OCI-LY3 (cell line): ENCODE results near the gene RHOH.

Experiments
- H2AFZ ChIP-seq: fragments of 200-600, 300-600 bp; shearing (Covaris generic); 2 replicates; pipeline ENCODE4 v1.6.0; 2014; ENCODE audit warnings: antibody characterized with exemption, low read depth, low read length
- H3K27ac ChIP-seq: fragments of 200-600, 300-600 bp; sonication (generic); 2 replicates; pipeline ENCODE4 v1.5.1; 2014; ENCODE audit warnings: mild to moderate bottlenecking, low read length, moderate library complexity, mixed read lengths
- H3K27me3 ChIP-seq: fragments of 200-600, 300-600 bp; sonication (generic); 2 replicates; pipeline ENCODE4 v1.6.1; 2014; ENCODE audit warnings: low read depth, low read length, mixed read lengths
- H3K36me3 ChIP-seq: fragments of 200-600, 300-600 bp; sonication (generic); replicated peaks from 2 replicates; pipeline ENCODE3; 2014; ENCODE audit warnings: low read depth, low read length, mixed read lengths
- H3K4me1 ChIP-seq: fragments of 300-600, 200-600 bp; sonication (generic); 2 replicates; pipeline ENCODE4 v1.6.1; 2014; ENCODE audit warnings: low read length, mixed read lengths
- H3K4me2 ChIP-seq: fragments of 200-600, 300-600 bp; sonication (generic); 2 replicates; pipeline ENCODE4 v1.6.1; 2014; ENCODE audit warnings: low read length, mixed read lengths
- H3K4me3 ChIP-seq: fragments of 300-600, 200-600 bp; sonication (generic); 2 replicates; pipeline ENCODE4 v1.5.1; 2014; ENCODE audit warnings: antibody characterized with exemption, mild to moderate bottlenecking, low read length, moderate library complexity
- H3K79me2 ChIP-seq: fragments of 300-600, 200-600 bp; shearing (Covaris generic); 2 replicates; pipeline ENCODE4 v1.6.1; 2014; ENCODE audit warnings: mild to moderate bottlenecking, low read length, mixed read lengths
- H3K9ac ChIP-seq: fragments of 300-600, 200-600 bp; shearing (Covaris generic); 2 replicates; pipeline ENCODE4 v1.6.0; 2014; ENCODE audit warnings: mild to moderate bottlenecking, low read length, moderate library complexity
- H3K9me3 ChIP-seq: fragments of 200-600, 300-600 bp; shearing (Covaris generic); 2 replicates; pipeline ENCODE4 v1.6.1; 2014; ENCODE audit warnings: low read length, mixed read lengths; ENCODE audit not compliant: insufficient read depth
- H4K20me1 ChIP-seq: fragments of 200-600, 300-600 bp; sonication (generic); 2 replicates; pipeline ENCODE4 v1.6.1; 2016; ENCODE audit warnings: low read length, mixed read lengths; ENCODE audit not compliant: insufficient read depth
- EZH2phosphoT487 ChIP-seq: fragments of 200-600 bp; shearing (Covaris generic); IDR thresholded peaks from 2 replicates; pipeline ENCODE4 v1.6.1; 2018; ENCODE audit warnings: antibody characterized with exemption, mixed run types, low read depth
- TF ChIP-seq, protein P1 (sequence below): fragments of 200-600, 300-600 bp; sonication (generic); IDR thresholded peaks from 2 replicates; pipeline ENCODE4 v1.5.1; 2014; ENCODE audit warnings: antibody characterized with exemption, low read length, low read depth

Gene RHOH

DNA sequence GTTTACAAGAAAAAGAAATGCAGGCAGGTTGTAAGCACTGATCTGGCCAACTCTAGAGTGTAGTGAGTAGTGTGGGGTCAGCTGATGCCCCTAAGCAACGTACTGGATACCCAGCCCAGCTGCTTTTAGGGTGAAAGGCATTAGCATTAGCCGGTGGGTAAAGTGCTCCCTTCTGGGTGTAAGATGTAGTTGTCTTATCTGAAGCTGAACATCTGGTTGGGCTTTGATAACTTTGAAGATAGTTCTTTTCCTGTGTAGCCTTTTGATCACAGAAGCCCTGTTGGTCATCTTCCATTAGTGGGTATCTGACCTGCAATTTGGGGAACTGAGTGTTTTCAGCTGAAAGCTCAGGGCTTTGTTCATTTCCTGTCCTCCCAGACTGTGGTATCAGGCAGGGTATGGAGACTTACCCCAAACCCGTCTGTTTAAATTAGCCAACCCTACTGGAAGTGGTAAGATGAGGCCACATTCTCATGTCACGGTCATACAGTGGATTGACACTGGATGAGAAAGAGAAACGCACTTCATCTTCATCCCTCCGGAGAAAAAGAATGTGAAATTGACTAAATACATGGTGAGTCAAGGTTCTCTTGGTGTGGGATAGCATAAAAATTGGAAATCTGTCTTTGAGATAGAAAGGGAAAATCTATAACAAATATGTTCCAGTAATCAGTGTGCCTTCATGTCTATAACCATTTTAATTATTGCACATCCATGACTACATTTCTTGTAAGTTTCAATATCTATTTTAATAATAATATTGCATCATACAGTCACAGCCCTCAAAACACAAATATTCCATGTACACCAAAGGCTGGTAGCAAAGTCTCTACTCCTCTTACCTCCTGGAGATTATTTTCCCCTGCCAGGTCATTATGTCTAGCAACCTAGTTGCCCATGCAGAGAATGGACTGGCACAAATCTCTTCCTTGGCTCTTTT lies 8.7 kb downstream of the RHOH start:
- Histone ChIP-seq H3K9ac (peak overlapping the region; percentile 61), H3K27me3 (no peaks in the 10 kb centered on the region), H3K4me1 (peaks cover 88% of the 10 kb centered on the region), H2AFZ (no peak overlapping the region), H3K4me2 (peak overlapping the region; percentile 83), H3K4me3 (peak overlapping the region; percentile 71), H4K20me1 (peaks cover 93% of the 10 kb centered on the region), H3K27ac (peak overlapping the region; percentile 79), H3K36me3 (peaks cover 46% of the 10 kb centered on the region), H3K79me2 (peaks cover 100% of the 10 kb centered on the region), H3K9me3 (no peaks in the 10 kb centered on the region)
- no peak for TF ChIP-seq EZH2phosphoT487
- TF ChIP-seq, protein P1, sequence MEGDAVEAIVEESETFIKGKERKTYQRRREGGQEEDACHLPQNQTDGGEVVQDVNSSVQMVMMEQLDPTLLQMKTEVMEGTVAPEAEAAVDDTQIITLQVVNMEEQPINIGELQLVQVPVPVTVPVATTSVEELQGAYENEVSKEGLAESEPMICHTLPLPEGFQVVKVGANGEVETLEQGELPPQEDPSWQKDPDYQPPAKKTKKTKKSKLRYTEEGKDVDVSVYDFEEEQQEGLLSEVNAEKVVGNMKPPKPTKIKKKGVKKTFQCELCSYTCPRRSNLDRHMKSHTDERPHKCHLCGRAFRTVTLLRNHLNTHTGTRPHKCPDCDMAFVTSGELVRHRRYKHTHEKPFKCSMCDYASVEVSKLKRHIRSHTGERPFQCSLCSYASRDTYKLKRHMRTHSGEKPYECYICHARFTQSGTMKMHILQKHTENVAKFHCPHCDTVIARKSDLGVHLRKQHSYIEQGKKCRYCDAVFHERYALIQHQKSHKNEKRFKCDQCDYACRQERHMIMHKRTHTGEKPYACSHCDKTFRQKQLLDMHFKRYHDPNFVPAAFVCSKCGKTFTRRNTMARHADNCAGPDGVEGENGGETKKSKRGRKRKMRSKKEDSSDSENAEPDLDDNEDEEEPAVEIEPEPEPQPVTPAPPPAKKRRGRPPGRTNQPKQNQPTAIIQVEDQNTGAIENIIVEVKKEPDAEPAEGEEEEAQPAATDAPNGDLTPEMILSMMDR, result no peak

DNA sequence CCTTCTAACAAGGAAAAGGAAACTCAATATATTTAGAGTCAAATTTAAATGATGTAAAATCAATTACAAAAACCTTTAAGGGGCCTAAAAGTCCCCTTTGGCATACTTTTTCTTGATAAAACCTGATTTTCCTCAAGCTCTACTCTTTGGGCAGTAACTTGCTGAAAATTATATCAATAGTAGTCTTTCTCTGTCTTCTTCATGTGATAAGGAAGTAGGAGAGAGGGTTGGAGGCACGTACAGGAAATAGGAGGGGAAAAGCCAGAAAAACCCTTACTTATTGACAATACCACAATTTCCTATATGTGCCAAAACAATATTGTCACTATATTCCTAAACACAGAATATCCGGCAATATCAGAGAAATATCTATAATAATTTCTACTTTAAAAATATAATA lies 9.6 kb downstream of the RHOH start:
- no peak for TF ChIP-seq EZH2phosphoT487
- TF ChIP-seq, protein P1, result no peak
- Histone ChIP-seq H3K27me3 (no peaks in the 10 kb centered on the region), H3K9ac (peak overlapping the region; percentile 61), H3K4me1 (peaks cover 89% of the 10 kb centered on the region), H3K27ac (peak overlapping the region; percentile 79), H3K36me3 (peaks cover 42% of the 10 kb centered on the region), H2AFZ (no peak overlapping the region), H4K20me1 (peaks cover 91% of the 10 kb centered on the region), H3K4me3 (peak overlapping the region; percentile 71), H3K9me3 (no peaks in the 10 kb centered on the region), H3K4me2 (peak overlapping the region; percentile 83), H3K79me2 (peaks cover 100% of the 10 kb centered on the region)

DNA sequence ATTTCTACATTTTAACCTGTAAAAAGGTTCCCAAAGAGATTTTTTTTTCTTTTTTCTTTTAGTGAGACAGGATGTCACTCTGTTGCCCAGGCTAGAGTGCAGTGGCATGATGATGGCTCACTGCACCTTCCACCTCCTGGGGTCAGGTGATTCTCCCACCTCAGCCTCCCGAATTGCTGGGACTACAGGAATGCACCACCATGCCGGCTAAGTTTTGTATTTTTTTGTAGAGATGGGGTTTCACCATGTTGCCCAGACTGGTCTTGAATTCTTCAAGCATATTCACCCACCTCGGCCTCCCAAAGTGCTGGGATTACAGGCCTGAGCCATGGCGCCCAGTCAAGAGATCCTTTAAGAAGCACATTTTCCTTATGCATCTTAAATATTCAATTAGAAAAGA lies 12.6 kb downstream of the RHOH start:
- Histone ChIP-seq H3K4me1 (peaks cover 91% of the 10 kb centered on the region), H3K9me3 (no peaks in the 10 kb centered on the region), H3K4me3 (0 out of 2 replicates have a peak overlapping the region, but pooled peaks have one; percentile 7), H3K79me2 (peaks cover 100% of the 10 kb centered on the region), H3K9ac (no peak overlapping the region), H3K27me3 (no peaks in the 10 kb centered on the region), H3K36me3 (peaks cover 44% of the 10 kb centered on the region), H3K4me2 (peak overlapping the region; percentile 44), H4K20me1 (peaks cover 94% of the 10 kb centered on the region), H2AFZ (no peak overlapping the region), H3K27ac (peak overlapping the region; percentile 5; the same call in 1 of the 2 replicates)
- TF ChIP-seq, protein P1, result no peak
- no peak for TF ChIP-seq EZH2phosphoT487

DNA sequence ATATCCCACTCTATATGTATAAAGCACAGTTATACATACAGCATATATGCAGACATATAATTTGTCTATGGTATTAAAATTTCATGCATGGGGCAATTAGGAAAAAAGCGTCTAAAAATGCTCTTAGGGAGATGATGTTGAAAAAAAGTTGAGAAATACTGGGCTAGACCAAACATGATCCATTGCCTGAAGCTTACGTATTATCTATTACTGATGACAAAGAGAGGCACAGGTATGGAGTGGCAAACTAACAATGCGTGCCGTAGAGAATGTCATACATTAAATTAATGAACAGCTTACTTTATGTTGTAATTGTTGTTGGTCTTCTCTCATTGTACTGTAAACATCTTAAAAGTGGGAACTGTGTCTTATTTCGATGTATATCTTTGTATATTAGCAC lies 13.9 kb downstream of the RHOH start:
- Histone ChIP-seq H2AFZ (no peak overlapping the region), H3K27me3 (no peaks in the 10 kb centered on the region), H3K36me3 (peaks cover 51% of the 10 kb centered on the region), H3K9ac (no peak overlapping the region), H3K79me2 (peaks cover 100% of the 10 kb centered on the region), H3K4me3 (peak overlapping the region; percentile 27; the same call in 1 of the 2 replicates), H3K4me1 (peaks cover 91% of the 10 kb centered on the region), H3K4me2 (peak overlapping the region; percentile 33), H3K9me3 (no peaks in the 10 kb centered on the region), H3K27ac (no peak overlapping the region), H4K20me1 (peaks cover 94% of the 10 kb centered on the region)
- TF ChIP-seq EZH2phosphoT487, result no peak
- TF ChIP-seq, protein P1, result no peak
